Activated T-cell treated with anti-CD3 and anti-CD28 coated beads, Interleukin-2, amount 50 U/mL, for 48 hours (primary cell): ENCODE measurements around the gene GRK5.
"Not testable (repeated sequence)": the region's sequence is repeated elsewhere in the genome, so short reads cannot be mapped to it uniquely, and the experiment has no call there.

ENCODE experiments used
- DNase-seq, 2 experiments: peaks; one replicate each; pipeline ENCODE4 v3.0.0-alpha.2; 2020

Gene GRK5

DNA sequence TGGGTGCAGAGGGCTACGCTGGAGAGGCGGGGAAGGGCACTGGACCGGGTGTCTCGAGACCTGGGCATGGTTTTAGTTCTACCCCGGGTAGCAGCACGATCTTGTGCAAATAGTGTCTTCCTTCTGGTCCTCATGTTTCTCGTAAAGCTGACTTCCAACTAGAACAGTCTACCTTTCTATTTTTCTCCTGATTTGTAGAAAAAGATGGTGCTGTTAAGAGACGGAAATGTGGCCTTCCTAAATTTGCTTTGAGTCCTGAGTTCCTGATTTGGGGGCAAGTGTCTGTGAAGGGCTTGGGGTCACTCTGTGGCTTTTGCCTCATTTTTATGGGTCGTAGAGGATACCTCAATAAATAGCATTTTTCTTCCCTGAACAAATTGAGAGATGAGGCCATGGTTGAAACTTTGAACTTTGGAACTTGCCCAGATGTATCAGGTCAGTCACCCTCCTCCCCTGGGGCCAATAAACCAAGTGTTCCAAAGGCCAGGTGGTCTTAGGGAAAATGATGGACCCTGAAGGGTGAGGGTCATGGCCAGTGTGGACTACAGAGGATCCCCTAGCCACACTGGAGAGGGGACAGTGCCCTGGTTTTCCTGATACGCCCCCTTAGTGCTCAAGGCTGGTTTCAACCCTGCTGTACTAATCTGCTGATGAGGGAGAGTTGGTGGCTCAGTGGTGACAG is 45.2 kb downstream of the GRK5 start:
- no peak for DNase-seq

DNA sequence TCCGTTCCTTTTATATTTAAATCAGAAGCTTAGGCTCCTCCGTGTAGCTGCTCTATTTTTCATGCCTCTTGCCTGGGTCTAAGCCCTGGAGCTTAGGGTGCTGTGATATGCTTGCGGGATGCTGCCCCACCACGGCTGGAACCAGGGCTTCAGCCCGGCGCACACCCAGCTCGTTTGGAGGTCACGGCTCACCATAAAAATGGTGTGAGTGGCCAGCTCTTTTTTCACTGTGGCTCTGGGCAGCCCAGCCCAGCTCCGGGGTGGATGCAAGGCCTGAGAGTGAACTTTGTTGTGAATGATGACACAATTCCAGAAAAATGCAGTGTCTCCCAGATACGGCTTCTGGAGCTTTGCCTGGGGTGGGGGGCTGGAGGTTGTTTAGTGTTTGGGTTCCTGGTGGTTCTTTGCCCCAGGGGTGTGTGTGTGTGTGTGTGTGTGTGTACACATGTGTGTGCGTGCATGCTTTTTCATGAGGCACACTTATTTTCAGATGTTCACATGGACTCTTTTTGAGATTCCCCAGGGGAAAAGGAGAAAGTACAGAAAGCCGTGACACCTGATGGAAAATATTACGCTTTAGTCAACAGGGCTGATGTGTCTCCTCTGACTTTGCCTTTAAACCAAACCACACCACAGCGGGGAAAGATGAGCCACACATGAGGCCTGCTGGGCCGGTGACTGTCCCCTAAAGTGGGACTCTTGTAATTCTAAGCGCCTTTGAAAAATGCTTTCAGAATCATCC is 46.2 kb downstream of the GRK5 start:
- DNase-seq: peak; percentile 74 to 75

DNA sequence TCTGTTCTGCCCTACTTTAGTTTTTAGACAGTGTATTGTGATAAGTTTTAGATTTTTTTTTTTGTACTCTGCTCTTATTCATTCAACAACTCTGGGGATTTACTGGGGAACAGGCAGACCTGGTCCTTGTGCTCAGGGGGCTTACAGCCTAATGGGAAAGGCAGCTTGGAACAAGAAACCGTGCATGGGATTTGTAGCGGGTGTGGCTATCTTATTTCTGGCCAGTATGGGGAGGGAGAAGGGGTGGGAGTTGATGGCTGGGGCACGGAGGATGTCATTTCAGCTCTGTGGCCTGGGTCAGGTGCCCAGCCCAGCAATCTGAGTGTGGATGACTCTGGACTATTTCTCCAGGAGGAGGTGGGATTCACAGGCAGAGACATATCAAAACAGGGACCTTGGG is 47.0 kb downstream of the GRK5 start:
- DNase-seq: no peak

DNA sequence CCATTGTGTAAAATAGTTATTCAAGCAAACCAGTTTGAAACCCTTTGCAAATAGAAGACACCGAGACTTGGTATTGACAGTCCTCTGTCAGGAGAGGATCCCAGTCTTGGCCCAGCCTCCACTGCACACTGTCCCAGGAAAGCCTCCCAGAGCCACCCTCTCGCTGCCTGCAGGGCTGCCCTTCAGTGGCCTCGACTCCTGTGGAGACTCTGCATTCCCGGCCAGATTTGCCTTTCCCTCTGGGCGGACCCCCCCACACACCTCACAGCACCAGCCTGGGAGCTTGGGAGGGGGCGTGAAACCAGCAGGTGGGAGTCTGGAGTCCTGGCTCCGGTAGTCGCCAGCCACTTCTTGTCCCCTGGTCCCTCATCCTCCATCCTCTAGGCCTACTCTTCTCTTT is 48.7 kb downstream of the GRK5 start:
- no peak for DNase-seq

DNA sequence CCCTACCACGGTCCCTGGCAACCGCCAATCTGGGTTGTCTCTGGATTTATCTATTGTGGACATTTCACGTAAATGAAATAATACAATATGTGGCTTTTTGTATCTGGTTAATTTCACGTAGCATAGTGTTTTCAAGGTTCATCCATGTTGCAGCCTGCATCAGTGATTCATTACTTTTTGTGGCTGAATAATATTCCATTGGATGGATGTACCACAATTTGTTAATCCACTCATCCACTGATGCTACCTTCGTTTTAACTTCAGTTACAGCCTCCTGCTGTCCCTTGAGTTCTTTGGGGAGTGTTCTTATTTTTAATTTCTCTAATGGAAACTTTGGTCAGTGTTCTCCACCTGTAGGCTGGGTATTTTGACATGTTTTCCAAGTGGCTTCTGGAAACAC is 49.5 kb downstream of the GRK5 start:
- DNase-seq: no peak

DNA sequence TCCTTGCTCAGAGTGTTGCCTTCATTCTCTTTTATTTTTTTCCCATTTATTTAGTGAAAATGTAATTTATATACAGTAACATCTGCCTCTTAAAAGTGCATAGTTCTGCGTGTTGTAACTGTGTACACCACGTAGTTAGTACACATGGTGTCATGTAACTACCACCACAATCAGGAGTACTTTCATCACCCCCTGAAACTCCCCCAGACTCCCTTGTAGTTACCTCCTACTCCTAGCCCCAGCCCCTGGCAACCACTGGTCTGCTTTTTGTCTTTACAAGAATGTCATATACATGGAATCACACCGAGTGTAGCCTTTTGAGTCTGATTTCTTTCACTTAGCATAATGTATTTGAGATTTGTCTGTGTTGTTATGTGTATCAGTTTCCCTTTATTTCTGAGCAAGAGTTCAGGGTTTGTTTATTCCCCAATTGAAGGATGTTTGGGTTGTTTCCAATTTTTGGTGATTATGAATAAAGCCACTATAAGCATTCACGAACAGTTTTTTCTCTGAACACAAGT is 50.6 kb downstream of the GRK5 start:
- no peak for DNase-seq

DNA sequence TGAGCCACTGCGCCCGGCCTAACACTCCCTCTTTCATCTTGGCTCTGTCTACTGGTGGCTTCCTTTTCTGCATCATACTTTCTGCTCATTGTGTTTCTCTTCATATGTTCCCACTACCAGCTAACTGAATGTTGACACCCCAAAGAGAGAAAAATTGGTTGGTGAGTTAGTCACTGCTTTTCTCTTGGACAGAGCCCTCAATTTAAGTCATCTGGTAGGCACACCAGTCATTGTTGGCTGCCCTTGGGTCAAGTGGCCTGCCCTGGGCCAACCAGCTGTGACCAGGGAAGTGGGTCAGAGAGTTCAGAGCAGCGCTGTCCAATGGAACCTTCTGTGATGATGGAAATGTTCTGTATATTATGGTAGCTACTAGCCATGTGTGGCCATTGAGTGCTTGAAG is 52.0 kb downstream of the GRK5 start:
- DNase-seq: no peak

DNA sequence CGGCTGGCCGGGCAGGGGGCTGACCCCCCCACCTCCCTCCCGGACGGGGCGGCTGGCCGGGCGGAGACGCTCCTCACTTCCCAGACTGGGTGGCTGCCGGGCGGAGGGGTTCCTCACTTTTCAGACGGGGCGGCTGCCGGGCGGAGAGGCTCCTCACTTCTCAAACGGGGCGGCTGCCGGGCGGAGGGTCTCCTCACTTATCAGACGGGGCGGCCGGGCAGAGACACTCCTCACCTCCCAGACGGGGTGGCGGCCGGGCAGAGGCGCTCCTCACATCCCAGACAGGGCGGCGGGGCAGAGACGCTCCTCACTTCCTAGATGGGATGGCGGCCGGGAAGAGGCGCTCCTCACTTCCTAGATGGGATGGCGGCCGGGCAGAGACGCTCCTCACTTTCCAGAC is 53.6 kb downstream of the GRK5 start:
- not testable (repeated sequence) for DNase-seq

DNA sequence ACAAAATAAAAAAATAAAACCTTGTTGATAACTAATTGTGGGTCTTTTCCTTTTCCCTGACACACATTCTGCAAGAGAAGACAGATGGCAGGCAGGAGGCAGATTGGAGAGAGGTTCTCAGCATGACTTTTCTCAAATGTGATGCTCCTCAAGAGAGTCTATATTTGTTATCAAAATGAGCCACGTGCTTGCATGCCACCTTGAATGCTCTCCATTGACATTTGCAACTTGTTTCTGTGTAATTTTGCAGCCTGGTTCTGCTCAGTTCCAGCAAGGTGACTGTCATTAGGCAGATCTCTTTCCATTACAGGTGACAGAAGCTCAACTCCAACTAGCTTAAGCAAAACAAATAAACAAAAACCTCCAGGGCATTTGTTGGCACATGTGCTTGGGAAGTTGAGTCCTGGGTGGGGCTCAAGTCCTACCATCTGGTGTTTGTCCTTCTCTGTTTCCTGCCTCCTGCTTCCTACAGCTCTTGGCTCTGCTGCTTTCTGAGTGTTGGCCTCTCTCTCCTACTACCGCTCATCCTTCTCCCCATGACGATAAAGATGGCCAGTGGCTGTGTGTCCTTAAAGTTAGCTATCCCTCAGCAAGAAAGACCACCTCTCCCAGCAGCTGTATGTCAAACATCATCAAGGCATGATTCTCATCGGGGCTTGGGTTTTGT is 56.7 kb downstream of the GRK5 start:
- DNase-seq: no peak

DNA sequence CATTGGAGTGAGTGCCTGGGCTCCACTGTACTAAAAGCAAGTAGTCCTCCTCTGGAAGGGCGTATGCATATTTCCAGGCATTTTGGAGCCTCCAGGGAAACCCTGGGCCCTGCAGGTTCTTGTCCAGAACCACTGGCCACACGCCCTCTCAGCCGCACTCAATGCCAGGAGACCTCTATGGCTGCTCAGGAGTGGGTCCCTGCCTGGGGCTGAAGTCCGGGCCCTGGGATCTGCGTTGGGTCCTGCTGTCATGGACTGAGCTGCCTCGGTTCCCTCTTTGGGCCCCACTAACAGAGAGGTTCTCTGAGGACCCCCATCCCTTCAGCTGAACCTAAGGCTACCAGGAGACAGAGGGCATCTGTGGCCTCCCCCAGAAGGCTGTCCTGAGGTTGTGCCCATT is 58.3 kb downstream of the GRK5 start:
- DNase-seq: no peak

DNA sequence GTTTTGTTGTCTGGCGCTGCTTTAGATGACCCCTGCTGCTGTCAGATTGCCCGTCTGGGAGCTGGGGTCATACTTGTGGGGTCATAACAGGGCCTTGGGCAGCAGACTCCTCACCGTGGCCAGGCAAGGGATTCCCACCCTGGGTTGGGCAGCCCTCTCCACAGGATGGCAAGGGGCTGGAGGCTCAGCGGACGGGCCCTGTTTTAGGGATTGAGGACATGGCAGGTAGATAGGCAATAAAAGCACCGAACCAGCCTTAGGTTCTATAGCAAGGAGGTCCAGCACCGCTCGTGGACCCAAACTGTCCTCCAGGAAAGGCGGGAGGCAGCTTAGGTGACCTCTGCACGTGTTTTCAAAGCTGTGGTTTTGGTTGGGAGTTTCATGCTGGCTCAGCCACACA is 60.0 kb downstream of the GRK5 start:
- DNase-seq: no peak

DNA sequence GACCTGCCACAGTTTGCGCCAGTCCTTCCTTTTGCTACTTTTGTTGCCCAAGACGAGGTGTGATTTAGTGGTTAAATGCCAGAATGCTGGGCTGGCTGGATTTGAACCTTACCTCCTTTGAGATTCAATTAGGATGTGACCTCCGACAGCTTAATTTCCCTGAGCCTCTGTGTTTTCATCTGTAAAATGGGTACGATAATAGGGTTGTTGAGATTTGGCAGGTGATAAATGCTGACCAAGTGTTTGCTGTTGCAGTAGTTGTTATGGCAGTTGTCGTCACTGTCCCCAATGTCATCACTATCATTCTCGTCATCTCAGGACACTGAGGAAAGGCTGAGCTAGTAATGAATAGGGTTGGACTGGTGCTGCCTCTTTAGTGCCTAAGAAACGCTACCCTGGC is 61.1 kb downstream of the GRK5 start:
- no peak for DNase-seq

DNA sequence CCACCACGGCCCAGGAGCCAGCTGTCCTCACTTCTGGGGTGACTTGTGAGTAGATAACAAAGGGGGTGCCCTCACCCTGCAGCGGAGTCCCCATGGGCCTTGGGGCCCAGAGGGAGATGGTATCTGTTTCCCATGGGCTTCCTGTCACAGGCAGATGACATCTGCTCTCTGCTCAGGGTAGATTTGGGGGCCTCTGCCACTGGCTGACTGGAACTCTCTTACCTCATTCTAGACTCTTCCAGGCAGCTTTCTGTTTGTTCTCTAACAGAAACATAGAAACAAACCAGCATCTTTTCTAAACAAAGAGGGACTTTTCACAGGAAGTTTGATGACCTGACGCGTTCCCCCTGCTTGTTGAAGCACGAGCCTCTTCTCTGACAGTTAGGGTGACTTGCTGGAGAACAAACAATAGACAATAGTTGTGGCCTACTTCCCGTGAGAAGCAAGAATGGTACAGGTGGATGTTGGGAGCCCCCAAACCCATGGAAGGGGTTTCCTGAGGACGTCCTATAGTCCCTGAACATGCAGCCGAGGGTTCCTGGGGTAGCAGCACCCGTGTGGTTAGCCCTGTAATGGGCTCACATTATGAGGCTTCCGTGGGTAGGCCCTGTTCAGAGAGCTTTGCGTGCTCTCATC is 61.6 kb downstream of the GRK5 start:
- peak; percentile 63 to 64 for DNase-seq

DNA sequence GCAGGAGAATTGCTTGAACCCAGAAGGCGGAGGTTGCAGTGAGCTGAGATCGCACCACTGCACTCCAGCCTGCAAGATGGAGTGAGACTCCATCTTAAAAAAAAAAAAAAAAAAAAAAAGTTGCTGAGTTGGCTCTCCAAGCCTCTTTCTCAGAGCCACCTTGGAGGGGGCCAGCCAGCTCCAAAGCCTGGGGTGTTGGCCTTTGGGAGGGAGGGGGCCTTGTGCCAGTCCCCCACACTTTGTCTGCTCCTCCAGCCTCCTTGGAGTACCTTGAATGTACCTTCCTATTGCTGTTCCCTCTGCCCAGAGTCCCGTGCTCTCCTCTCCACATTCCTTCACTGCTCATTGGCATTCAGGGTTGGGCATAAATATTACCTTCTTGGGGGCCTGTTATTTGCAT is 62.4 kb downstream of the GRK5 start:
- DNase-seq: no peak

DNA sequence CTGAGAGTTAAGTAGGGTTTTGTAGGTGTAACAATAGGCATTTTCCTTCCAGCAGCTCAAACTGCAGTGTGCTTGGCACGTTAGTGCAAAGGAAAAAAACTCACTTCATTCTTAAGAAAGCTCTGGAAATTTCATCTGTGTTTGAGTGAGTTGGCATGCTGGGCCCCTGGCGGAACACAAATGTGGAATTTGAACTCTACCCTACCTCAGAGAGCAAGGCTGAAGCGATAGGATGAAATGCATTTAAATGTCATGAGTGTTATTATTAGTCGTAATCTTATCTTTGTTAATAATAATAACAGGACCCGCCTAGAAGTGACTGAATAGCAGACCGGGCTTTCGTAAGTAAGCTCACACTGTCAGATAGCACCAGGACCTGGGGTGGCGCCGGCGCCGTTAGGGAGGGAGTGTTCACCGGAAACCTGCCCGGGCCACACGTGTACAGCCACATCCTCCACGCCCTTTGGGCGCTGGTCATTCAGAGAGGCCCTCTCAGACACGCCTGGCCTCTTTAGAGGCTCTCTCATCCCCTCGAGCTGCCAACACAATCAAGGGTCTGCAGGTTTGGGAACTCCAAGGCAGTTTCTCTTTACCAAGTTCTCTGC is 63.5 kb downstream of the GRK5 start:
- peak; percentile 62 to 67 for DNase-seq

DNA sequence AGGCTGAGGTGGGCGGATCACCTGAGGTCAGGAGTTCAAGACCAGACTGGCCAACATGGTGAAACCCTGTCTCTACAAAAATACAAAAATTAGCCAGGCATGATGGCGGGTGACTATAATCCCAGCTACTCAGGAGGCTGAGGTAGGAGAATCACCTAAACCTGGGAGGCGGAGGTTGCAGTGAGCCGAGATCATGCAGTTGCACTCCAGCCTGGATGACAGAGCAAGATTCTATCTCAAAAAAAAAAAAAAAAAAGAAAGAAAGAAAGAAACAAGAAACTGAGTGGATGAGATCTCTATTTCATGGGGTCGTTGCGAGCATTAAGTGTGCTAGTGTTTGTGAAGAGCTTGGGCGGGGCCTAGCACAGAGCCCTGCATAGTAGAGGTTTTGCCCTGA is 65.0 kb downstream of the GRK5 start:
- not testable (repeated sequence) for DNase-seq

DNA sequence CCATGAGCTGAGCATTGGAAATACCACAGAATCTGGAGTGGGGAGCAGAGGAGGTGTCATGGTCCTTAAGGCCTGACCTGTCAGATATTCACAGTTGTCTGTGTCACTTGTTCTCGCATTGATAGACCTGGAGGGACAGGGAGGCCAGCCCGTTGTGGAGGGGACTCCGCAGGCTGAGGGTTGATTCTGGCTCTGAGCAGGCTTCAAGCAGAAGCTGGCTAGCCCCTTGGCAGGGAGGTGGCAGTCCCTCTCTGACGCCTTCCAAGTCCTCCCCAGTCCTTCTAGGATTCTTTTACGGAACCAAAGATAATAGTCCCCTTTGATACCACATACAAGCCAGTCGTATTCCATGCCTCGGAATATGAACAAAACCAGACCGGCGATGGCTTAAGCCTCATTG is 65.4 kb downstream of the GRK5 start:
- DNase-seq: no peak

DNA sequence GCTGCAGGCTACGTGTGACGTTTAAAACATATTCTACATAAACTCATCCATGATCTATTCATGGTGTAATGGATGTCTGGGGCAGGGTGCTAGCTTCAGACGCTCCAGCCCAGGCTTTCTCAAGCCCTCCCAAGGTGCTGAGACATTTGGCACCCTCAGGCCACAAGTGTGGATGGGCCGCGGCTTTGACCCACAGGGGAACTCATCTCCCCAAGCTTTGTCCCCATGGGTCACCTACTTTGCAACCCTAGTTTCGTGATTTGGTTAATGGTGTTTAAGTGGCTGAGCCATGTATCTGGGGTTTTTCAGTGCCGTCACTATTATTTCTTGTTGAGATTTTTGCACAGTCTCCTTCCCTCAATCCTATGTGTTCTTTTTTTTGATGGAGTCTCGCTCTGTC is 66.0 kb downstream of the GRK5 start:
- no peak for DNase-seq

DNA sequence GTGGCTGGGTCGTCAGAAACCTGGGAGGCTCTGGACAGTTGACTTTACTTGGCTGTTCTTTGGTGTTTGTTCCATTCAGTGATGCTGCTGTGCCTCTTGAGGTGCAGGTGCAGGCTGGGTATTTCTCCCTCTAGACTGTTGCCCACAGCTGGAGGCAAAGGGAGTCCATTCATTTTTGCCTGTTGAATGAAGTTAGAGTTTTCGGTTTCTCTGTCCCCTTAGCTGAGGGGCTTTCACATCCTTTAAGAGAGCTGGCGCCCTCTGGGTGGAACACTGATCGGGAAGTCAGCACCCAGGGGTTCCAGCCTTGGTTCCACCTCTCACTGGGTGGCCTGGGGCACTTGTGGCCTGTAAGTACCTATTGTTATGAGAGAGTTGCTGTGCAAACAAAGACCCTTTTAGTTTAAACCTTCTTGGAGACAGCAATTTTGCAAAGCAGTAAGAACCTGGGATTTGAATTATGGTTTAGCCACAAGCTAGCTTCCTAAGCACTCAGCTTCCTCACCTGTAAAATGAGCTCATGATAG is 67.2 kb downstream of the GRK5 start:
- DNase-seq: no peak

DNA sequence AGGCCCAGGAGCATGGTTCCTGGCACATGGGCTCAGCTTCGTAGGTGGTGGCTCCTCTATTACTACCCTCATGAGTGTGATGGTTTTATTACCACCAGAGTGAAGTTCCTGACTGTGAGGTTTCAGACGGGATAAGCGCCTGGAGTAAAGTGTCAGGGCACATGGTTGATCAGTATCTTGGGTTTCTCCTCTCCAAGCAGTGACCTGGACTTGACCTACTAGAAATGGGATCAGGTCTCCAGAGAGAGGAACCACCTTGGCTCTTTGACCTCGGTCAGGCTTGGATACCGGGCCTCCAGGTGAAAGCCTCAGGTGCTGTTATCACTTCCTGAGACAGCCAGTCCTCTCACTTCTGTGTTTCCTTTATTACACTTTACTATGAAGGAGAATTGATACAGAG is 67.7 kb downstream of the GRK5 start:
- DNase-seq: no peak

DNA sequence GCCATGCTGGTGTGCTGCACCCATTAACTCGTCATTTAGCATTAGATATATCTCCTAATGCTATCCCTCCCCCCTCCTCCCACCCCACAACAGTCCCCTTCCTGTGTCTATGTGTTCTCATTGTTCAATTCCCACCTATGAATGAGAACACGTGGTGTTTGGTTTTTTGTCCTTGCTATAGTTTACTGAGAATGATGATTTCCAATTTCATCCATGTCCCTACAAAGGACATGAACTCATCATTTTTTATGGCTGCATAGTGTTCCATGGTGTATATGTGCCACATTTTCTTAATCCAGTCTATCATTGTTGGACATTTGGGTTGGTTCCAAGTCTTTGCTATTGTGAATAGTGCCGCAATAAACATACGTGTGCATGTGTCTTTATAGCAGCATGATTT is 68.8 kb downstream of the GRK5 start:
- not testable (repeated sequence) for DNase-seq

DNA sequence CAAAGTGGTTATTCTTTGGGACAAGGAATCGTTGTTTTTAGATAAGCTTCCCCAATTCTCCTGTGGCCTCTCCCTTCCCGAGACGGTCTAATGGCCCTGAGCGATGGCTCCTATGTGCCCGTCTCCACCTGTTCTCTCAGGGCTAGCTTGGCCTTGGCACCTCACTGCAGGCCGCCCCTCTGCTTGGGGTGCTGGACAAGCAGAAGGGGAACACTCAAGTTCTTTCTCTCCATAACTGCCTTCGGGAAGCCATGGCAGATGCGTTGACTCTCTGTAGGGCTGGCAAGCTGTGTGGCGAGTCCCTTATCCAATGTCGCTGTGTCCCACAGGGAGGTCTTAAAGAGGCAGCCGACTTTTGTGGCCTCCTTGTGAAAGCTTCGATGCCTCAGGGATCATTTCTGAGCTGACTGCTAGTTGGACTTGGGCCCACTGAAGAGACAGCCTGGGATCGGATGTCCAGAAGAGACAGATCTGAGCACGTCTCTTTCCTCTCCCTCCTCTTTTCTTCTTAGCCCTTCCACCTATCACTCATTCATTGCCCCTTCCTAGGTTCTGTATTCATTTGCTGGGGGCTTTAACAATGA is 70.8 kb downstream of the GRK5 start:
- DNase-seq: no peak
